ENCODE measurements around the gene ARG2. TPM values are rescaled to one million over a fixed set of nuclear protein-coding genes. Genes with fewer than 3 reads are reported as not detected.
A peak's percentile ranks its signal among the peaks of the same experiment; 100 is the strongest.

ARG2 gene
- total and polyA plus RNA-seq, 10 of the 15 experiments (the other 5 are each of a cell fraction or from before 2014, with no cell fraction given) = 0.48 to 7.8 (median 1.1) TPM

DNA sequence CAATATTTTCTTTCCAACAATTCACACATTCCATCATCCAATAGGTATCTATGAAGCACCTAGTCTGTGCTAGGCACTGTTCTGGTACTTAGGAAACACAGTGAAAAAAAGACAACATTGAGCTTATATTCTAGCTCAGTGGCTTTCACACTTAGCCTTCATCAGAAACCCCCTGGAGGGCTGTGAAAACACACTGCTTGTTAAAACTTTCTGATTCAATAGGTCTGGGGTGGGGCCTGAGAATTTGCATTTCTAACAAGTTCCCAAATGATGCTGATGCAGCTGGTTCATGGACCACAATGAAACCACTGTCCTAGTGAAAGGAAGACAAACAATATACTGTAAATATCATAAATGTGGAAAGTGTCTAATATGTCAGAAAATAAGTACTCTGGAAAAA is 48.8 kb downstream of the ARG2 start (continued):
- TF ChIP-seq ATF2 (IDR thresholded peaks at IDR 0.05; ENCODE audit: low read length) (no peak), CHD2 (IDR thresholded peaks at IDR 0.05; ENCODE audit: borderline replicate concordance, low read depth, low read length) (0 out of 2 replicates have a peak, but pooled peaks have one; percentile 22), MEF2B (IDR thresholded peaks at IDR 0.05; ENCODE audit: partially characterized antibody, poor library complexity, severe bottlenecking) (peak; percentile 50), BACH1 (IDR thresholded peaks at IDR 0.05; ENCODE audit: borderline replicate concordance) (no peak; the same call in 1 of the 2 replicates), HDGF (IDR thresholded peaks at IDR 0.05) (no peak), POU2F2 (IDR thresholded peaks at IDR 0.05; ENCODE audit: borderline replicate concordance, low read depth, low read length) (peak; percentile 77; the same call in 1 of the 3 replicates), HDAC6 (IDR thresholded peaks at IDR 0.05; ENCODE audit: unreplicated experiment) (no peak), NBN (IDR thresholded peaks at IDR 0.05) (peak; percentile 44; the same call in 1 of the 2 replicates), RBBP5 (conservative IDR thresholded peaks at IDR 0.05) (no peak), NFYA (IDR thresholded peaks at IDR 0.05; ENCODE audit: borderline replicate concordance, low read depth, low read length) (no peak), MAX (IDR thresholded peaks at IDR 0.05; ENCODE audit: low read depth, low read length) (no peak), WRNIP1 (IDR thresholded peaks at IDR 0.05; ENCODE audit: borderline replicate concordance, low read depth, low read length) (no peak), IKZF2 (IDR thresholded peaks at IDR 0.05) (peak; percentile 65 to 71; a peak in 2 of 4 replicates), MLLT1 (IDR thresholded peaks at IDR 0.05) (peak; percentile 43; the same call in 1 of the 2 replicates), KDM1A (IDR thresholded peaks at IDR 0.05; ENCODE audit: borderline replicate concordance) (no peak), ZNF207 (IDR thresholded peaks at IDR 0.05; ENCODE audit: borderline replicate concordance) (no peak)
- TF ChIP-seq, protein P1, sequence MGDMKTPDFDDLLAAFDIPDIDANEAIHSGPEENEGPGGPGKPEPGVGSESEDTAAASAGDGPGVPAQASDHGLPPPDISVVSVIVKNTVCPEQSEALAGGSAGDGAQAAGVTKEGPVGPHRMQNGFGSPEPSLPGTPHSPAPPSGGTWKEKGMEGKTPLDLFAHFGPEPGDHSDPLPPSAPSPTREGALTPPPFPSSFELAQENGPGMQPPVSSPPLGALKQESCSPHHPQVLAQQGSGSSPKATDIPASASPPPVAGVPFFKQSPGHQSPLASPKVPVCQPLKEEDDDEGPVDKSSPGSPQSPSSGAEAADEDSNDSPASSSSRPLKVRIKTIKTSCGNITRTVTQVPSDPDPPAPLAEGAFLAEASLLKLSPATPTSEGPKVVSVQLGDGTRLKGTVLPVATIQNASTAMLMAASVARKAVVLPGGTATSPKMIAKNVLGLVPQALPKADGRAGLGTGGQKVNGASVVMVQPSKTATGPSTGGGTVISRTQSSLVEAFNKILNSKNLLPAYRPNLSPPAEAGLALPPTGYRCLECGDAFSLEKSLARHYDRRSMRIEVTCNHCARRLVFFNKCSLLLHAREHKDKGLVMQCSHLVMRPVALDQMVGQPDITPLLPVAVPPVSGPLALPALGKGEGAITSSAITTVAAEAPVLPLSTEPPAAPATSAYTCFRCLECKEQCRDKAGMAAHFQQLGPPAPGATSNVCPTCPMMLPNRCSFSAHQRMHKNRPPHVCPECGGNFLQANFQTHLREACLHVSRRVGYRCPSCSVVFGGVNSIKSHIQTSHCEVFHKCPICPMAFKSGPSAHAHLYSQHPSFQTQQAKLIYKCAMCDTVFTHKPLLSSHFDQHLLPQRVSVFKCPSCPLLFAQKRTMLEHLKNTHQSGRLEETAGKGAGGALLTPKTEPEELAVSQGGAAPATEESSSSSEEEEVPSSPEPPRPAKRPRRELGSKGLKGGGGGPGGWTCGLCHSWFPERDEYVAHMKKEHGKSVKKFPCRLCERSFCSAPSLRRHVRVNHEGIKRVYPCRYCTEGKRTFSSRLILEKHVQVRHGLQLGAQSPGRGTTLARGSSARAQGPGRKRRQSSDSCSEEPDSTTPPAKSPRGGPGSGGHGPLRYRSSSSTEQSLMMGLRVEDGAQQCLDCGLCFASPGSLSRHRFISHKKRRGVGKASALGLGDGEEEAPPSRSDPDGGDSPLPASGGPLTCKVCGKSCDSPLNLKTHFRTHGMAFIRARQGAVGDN (IDR thresholded peaks at IDR 0.05) = no peak
- TF ChIP-seq, protein P2, sequence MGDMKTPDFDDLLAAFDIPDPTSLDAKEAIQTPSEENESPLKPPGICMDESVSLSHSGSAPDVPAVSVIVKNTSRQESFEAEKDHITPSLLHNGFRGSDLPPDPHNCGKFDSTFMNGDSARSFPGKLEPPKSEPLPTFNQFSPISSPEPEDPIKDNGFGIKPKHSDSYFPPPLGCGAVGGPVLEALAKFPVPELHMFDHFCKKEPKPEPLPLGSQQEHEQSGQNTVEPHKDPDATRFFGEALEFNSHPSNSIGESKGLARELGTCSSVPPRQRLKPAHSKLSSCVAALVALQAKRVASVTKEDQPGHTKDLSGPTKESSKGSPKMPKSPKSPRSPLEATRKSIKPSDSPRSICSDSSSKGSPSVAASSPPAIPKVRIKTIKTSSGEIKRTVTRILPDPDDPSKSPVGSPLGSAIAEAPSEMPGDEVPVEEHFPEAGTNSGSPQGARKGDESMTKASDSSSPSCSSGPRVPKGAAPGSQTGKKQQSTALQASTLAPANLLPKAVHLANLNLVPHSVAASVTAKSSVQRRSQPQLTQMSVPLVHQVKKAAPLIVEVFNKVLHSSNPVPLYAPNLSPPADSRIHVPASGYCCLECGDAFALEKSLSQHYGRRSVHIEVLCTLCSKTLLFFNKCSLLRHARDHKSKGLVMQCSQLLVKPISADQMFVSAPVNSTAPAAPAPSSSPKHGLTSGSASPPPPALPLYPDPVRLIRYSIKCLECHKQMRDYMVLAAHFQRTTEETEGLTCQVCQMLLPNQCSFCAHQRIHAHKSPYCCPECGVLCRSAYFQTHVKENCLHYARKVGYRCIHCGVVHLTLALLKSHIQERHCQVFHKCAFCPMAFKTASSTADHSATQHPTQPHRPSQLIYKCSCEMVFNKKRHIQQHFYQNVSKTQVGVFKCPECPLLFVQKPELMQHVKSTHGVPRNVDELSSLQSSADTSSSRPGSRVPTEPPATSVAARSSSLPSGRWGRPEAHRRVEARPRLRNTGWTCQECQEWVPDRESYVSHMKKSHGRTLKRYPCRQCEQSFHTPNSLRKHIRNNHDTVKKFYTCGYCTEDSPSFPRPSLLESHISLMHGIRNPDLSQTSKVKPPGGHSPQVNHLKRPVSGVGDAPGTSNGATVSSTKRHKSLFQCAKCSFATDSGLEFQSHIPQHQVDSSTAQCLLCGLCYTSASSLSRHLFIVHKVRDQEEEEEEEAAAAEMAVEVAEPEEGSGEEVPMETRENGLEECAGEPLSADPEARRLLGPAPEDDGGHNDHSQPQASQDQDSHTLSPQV (IDR thresholded peaks at IDR 0.05) = no peak
- TF ChIP-seq, protein P3, sequence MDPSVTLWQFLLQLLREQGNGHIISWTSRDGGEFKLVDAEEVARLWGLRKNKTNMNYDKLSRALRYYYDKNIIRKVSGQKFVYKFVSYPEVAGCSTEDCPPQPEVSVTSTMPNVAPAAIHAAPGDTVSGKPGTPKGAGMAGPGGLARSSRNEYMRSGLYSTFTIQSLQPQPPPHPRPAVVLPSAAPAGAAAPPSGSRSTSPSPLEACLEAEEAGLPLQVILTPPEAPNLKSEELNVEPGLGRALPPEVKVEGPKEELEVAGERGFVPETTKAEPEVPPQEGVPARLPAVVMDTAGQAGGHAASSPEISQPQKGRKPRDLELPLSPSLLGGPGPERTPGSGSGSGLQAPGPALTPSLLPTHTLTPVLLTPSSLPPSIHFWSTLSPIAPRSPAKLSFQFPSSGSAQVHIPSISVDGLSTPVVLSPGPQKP (IDR thresholded peaks at IDR 0.05; ENCODE audit: low read depth, low read length) = no peak
